HG02571 (cell line): ENCODE results near the gene FAM221B.

Experiments used
- ATAC-seq: cut with Tn5 transposase; IDR thresholded peaks from one replicate; pipeline ENCODE4 v1.9.1; 2021; ENCODE audit warnings: mild to moderate bottlenecking, moderate library complexity; ENCODE audit not compliant: unreplicated experiment

The FAM221B gene, protein sequence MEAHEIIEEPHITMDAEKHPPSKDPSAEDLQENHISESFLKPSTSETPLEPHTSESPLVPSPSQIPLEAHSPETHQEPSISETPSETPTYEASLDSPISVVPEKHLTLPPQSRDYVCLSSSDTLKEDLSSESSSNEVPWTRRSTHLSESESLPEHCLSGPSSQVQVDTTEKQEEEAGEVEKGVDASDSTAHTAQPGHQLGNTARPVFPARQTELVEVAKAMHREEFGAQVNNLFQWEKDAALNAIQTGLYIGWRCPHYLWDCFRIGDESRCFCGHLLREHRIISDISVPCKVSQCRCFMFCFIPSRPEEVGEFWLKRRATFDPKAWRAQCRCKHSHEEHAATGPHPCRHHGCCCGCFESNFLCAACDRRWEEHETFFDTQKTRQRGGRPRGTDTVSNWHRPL

GRCh38 chr9:35828716-35829083 lies at the start of gene FAM221B:
Gene FAM221B, minus strand, starts transcription at chr9:35828732. Its CDS starts 2,571 bp downstream, at chr9:35826161.
- no peak for ATAC-seq

DNA sequence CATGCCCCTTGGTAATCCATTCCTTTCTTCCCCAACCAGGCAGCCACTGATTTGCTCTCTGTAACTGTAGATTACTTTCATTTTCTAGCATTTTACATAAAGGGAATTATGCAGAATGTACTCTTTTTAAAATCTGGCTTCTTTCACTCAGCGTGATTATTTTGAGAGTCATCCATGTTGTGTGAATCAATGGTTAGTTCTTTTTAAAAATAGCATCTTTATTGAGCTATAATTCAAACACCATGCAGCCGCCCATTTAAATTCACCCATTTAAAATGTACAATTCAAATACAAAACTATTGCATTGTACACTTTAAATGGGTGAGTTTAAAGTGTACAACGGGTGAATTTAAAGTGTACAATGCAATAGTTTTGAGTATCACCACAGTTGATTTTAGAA lies 44.0 kb upstream of the FAM221B start:
- no peak for ATAC-seq

GRCh38 chr9:35871545-35871944 lies 43.0 kb upstream of the FAM221B start:
- no peak for ATAC-seq

GRCh38 chr9:35870351-35870923 lies 41.9 kb upstream of the FAM221B start, which contains the start of gene OR13J1:
Gene OR13J1, minus strand, starts transcription at chr9:35870401. Its CDS starts 0 bp downstream, at chr9:35870401.
- no peak for ATAC-seq

- ATAC-seq: no peak
Measured at GRCh38 chr9:35869621-35870216, 41.2 kb upstream of the FAM221B start.

- ATAC-seq: no peak
Measured at GRCh38 chr9:35868933-35869332, 40.4 kb upstream of the FAM221B start.

DNA sequence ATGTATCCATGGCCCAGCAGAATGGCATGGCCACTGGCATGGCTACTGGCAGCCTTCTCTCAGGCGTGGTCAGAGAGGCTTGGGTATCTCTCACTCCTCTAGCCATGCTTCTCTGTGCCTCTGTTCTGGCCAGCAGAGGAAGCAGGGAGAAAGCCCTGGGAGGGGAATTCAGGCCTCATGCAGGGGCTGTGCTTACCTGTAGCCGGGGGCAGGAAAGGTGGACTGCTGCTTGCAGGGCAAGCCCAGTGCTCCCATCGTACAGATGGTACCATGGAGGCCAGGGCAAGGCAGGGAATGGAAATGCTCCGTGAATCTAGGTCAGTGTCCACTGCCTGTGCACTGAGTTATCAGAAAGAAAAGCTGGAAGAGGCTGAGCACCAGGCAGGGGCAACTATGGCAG lies 39.0 kb upstream of the FAM221B start:
- no peak for ATAC-seq

DNA sequence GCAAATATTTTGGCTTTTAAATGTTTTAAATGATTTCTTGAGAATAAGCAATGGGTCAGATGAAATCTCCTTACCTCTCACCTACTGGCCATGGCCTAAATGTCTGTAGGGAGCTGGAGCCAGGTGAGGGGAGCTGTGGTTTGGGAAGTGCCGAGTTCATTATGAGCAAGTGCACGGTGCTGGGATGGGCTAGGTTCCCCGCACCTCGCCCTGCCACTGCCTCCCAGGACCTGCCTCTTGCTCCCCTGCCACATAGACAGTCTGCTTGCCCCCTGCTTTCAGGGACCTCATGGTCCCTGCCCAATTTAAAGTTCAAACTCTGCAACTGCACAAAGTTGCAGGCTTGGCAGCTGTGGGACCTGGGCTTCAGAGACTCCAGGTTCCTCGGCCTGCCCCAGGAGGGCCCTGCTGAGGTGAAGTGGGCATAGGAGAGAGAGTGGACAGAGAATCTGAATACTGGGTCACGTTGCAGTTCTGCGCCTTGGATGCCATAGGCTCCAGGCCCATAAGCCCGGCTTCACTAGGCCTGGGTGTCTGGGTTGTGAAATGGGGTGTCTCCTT lies 36.2 kb upstream of the FAM221B start:
- no peak for ATAC-seq

DNA sequence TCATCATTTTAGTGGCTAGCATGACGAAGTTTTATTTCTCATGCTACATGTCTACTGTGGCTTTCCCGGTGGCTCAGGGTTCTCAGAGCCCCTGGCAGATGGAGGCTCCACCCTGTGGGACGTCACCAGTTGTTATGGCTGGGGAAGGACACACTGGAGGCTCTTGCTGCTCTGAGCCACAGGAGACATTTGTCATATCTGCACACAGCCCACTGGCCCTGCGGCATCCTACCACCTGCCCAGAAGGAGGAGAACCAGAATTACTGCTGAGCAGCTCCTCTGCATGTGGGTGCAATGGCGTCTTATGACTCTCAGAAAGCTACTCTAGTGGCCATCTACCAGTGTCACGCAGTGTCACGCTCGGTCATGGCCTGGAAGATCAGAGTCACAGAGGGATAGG lies 35.1 kb upstream of the FAM221B start:
- no peak for ATAC-seq

DNA sequence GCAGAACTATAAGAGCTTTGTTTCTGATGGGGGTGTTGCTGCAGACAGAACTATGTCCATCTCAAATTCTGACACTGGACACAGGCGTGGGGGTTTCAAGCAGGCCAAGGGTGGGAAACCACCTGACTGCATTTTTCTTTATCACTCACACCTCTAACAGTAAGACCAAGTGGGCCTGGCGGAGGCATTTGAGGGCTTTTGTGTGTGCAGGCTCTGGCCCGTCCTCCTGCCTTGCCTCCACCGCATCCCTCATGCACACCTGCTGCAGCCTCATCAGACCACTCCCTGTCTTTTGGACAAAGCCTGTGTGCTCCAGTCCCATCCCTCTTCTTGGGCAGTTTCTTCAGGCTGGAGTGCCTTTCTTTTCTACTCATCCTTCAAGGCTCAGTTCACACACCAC lies 33.8 kb upstream of the FAM221B start:
- no peak for ATAC-seq

- no peak for ATAC-seq
Measured at GRCh38 chr9:35861161-35861897, 32.8 kb upstream of the FAM221B start.

DNA sequence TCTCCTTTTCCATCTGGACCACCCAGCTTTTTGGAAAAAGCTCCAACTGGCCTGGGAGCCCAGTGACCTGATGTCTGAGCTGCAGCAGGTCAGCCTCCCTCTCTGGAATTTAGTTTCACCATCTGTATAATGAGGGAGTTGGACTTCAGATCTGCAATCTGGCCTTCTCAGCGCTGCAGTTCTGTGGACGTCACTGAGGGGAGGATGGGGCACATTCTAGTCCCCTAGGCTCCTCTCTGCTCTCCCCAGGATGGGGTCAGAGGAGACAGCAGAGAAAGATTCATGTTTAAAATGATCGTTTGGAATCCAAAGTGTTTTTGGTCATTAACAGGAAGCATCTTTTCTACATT lies 31.4 kb upstream of the FAM221B start:
- ATAC-seq: no peak

GRCh38 chr9:35859310-35859989 lies 30.9 kb upstream of the FAM221B start:
- no peak for ATAC-seq

- no peak for ATAC-seq
Measured at GRCh38 chr9:35858458-35858857, 29.9 kb upstream of the FAM221B start.

DNA sequence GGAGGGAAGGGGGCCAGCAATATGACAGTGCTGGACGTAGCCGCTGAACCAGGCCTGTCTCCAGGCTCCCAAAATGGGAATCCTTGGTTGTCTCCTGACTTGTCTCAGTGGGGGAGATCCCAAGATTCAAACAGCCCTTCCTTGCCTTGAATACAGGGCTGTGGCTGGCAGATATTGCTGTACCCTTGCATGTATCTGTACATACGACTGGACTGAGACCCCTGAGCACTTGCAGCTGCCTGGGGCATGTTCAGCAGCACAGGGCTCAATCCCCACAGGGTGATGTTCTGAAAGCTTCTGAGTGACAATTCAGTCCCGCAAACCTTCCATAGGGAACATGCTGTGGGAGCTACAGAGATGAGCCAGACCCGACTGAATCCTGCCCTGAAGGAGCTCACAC lies 28.4 kb upstream of the FAM221B start:
- ATAC-seq: no peak

DNA sequence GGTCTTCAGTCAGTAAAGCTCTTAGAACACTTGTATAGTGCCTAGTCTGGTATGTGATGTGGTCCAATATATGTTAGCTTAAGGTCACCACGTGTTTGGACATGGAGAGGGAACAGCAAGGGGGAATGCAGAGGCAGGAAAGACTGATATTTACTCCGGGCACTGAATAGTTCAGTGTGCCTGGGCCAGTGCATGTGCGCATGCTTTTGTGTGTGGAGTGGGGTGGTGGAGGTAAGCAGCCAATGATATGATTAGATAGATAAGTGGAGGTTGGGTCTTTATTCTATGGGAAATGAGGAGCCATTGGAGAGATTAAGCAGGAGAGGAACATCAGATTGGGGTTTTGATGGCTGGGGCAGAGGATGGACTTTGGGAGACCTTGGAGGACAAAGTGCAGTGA lies 27.7 kb upstream of the FAM221B start:
- ATAC-seq: no peak

DNA sequence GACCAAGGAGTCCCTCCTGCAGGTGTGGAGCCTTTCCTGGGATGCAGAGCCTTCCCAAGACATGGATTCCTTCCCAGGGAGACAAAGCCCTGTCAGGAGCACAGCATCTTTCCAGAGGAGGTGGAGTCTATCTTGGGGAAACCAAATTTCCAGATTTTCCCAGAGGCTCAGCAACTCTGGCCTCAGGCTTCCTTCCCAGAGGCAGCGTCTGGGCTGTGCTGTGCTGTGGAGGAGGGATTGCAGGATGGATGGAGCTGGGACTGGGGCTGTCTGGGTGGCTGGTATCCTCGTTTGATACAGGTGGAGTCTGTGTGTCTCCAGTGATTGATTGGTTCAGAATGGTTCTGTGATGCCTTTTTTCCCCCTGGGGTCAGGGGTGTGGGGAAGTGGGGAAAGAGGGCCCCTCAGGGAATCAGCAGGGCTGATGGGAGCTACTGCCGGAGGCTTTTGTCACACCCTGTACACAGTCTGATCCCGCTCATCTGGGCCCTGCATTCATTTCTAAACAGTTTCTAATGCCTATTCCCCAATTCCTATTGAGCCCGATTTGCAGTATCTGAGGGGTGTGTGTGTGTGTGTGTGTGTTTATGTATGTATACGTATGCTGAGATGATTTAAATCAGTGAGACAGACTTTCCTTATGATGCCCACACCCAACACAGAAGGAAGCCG lies 25.7 kb upstream of the FAM221B start:
- ATAC-seq: no peak

- ATAC-seq: no peak
Measured at GRCh38 chr9:35852876-35853865, 24.6 kb upstream of the FAM221B start.

- no peak for ATAC-seq
Measured at GRCh38 chr9:35852267-35852815, 23.8 kb upstream of the FAM221B start.
